B cell (primary cell): ENCODE data around the gene DNAAF8. TPM values are rescaled to one million over a fixed set of nuclear protein-coding genes. Genes with fewer than 3 reads are reported as not detected.

Source experiments
- ATAC-seq: fragments of 200-7000 bp; cut with Tn5 transposase; one replicate; pipeline ENCODE4 v1.10.0; 2021; ENCODE audit warnings: low read depth, mild to moderate bottlenecking, moderate number of reproducible peaks, moderate library complexity
- CTCF ChIA-PET: fragments of 350-600 bp; sonication (Branson Sonifier 250); formaldehyde crosslinking; loops from one replicate; lab custom pipeline; 2021; ENCODE audit warnings: antibody characterized with exemption, inconsistent platforms; lab: Charles Lee
- POLR2A ChIA-PET: fragments of 350-600 bp; sonication (Branson Sonifier 250); formaldehyde crosslinking; loops from one replicate; lab custom pipeline; 2021; ENCODE audit warnings: antibody characterized with exemption; lab: Charles Lee
- DNase-seq: peaks from one replicate; pipeline ENCODE4 v3.0.0; 2013
- H2AFZ ChIP-seq: 2 replicates; pipeline ENCODE4 v1.6.1; 2012; ENCODE audit warnings: mild to moderate bottlenecking, low read depth, low read length; ENCODE audit not compliant: insufficient read depth, poor library complexity, severe bottlenecking
- H3K27ac ChIP-seq, 2 donors: 1 replicate in 1 of 2; 2 replicates in 1 of 2; pipeline ENCODE4 v1.5.1; 2012 to 2013; ENCODE audit warnings: low read length in 2 of 2, mild to moderate bottlenecking in 2 of 2, moderate library complexity in 1 of 2
- H3K27me3 ChIP-seq, 4 experiments: fragments of 200-600 bp in 1 of 4; sonication (generic) in 1 of 4; replicated peaks in 1 of 4; 1 replicate in 2 of 4; 2 replicates in 2 of 4; pipeline versions ENCODE4 v1.6.1 to v1.7.0; 2013 to 2016; ENCODE audit warnings: low read length in 3 of 4, mild to moderate bottlenecking in 2 of 4, mixed read lengths in 1 of 4, moderate library complexity in 1 of 4; ENCODE audit not compliant: insufficient read depth in 4 of 4, control insufficient read depth in 3 of 4; ENCODE audit errors: control extremely low read depth in 1 of 4
- H3K36me3 ChIP-seq, 2 experiments: replicated peaks in 1 of 2; 1 replicate in 1 of 2; 2 replicates in 1 of 2; pipeline versions ENCODE4 v1.6.1 to v1.7.1; 2013; ENCODE audit warnings: low read length in 1 of 2; ENCODE audit not compliant: insufficient read depth in 2 of 2, control insufficient read depth in 1 of 2; ENCODE audit errors: control extremely low read depth in 1 of 2, extremely low read depth in 1 of 2
- H3K4me1 ChIP-seq, 2 donors: fragments of 200-600 bp in 1 of 2; sonication (generic) in 1 of 2; 1 replicate in 1 of 2; 2 replicates in 1 of 2; pipeline versions ENCODE4 v1.5.1 to v1.6.1; 2013 to 2017; ENCODE audit warnings: low read length in 2 of 2; ENCODE audit not compliant: control insufficient read depth in 2 of 2, insufficient read depth in 2 of 2
- H3K4me2 ChIP-seq: replicated peaks from 2 replicates; pipeline ENCODE3; 2012; ENCODE audit warnings: mild to moderate bottlenecking, low read depth, low read length; ENCODE audit not compliant: poor library complexity, severe bottlenecking
- H3K4me3 ChIP-seq, 5 experiments: fragments of 200-600 bp in 1 of 5; sonication (generic) in 1 of 5; 1 replicate in 3 of 5; 2 replicates in 2 of 5; pipeline versions ENCODE4 v1.5.1 to v1.7.0; 2011 to 2016; ENCODE audit warnings: low read length in 4 of 5, mild to moderate bottlenecking in 4 of 5, low read depth in 2 of 5, control low read depth in 1 of 5, moderate library complexity in 1 of 5; ENCODE audit not compliant: insufficient read depth in 1 of 5; ENCODE audit errors: control extremely low read depth in 1 of 5, extremely low read depth in 1 of 5
- H3K79me2 ChIP-seq: fragments of 200-600 bp; sonication (generic); one replicate; pipeline ENCODE4 v1.6.0; 2016; ENCODE audit warnings: low read length; ENCODE audit not compliant: control insufficient read depth, insufficient read depth
- H3K9ac ChIP-seq: fragments of 200-600 bp; sonication (generic); 2 replicates; pipeline ENCODE4 v1.6.1; 2017; ENCODE audit warnings: mild to moderate bottlenecking, low read length, moderate library complexity
- H3K9me3 ChIP-seq, 3 donors: one replicate each; pipeline versions ENCODE4 v1.6.1 to v1.7.1; 2013; ENCODE audit warnings: low read length in 2 of 3; ENCODE audit not compliant: control insufficient read depth in 2 of 3, insufficient read depth in 1 of 3; ENCODE audit errors: control extremely low read depth in 1 of 3
- H4K20me1 ChIP-seq: 2 replicates; pipeline ENCODE4 v1.6.0; 2012; ENCODE audit warnings: mild to moderate bottlenecking, low read length; ENCODE audit not compliant: insufficient read depth, control insufficient read depth, poor library complexity, severe bottlenecking
- H3K27ac Mint-ChIP-seq: one replicate; pipeline ENCODE4 v1.8.0; 2021; ENCODE audit warnings: mixed read lengths
- H3K27me3 Mint-ChIP-seq: one replicate; pipeline ENCODE4 v1.8.0; 2021; ENCODE audit warnings: mixed read lengths
- H3K4me1 Mint-ChIP-seq: one replicate; pipeline ENCODE4 v1.8.0; 2021; ENCODE audit warnings: mixed read lengths
- H3K4me3 Mint-ChIP-seq: one replicate; pipeline ENCODE4 v1.8.0; 2021; ENCODE audit warnings: mixed read lengths
- H3K9me3 Mint-ChIP-seq: one replicate; pipeline ENCODE4 v1.8.0; 2022; ENCODE audit warnings: mixed read lengths; ENCODE audit not compliant: insufficient read depth
- EZH2 ChIP-seq: IDR thresholded peaks from 2 replicates; pipeline ENCODE4 v1.6.1; 2012; ENCODE audit warnings: borderline replicate concordance, low read depth, mild to moderate bottlenecking, moderate library complexity, low read length; ENCODE audit not compliant: insufficient read depth, poor library complexity, severe bottlenecking
- WGBS: methylation state at CpG from one replicate; pipeline ENCODE4 v1.1.5; 2013; ENCODE audit warnings: missing lambda C conversion rate; ENCODE audit not compliant: insufficient coverage; 5-methylcytosine and 5-hydroxymethylcytosine counted together
- intact Hi-C: fragments of 100-400 bp; cut with micrococcal nuclease; formaldehyde crosslinking; loops from one replicate; pipeline ENCODE4 v1.10.0; 2022
- polyA plus RNA-seq: library from polyadenylated mRNA; depleted of rRNA; stranded (reverse); fragments of >200 nt; gene quantifications from 2 replicates; pipeline ENCODE4 v1.2.3, GENCODE V29; 2012
- total RNA-seq, 2 donors: library from RNA; stranded (reverse); fragments of 120-200 nt in 1 of 2; gene quantifications; 1 replicate in 1 of 2; 2 replicates in 1 of 2; pipeline versions ENCODE4 v1.2.3 to v1.2.4, GENCODE V29; 2013 to 2022
- TF ChIP-seq, protein P1 (sequence below): fragments of 200-600 bp; IDR thresholded peaks from one replicate; pipeline ENCODE4 v1.8.0; 2022; ENCODE audit warnings: antibody characterized with exemption, mild to moderate bottlenecking

Gene DNAAF8
- total and polyA plus RNA-seq, 2 donors (not counting 1 experiment from before 2014, with no cell fraction given) = 0.09 to 0.44 TPM

GRCh38 chr16:4686497-4687210 lies 47.7 kb upstream of the DNAAF8 start:
- intact Hi-C loops = no loop called here
- CTCF ChIA-PET = no interaction called here
- H3K4me3 Mint-ChIP-seq = no peak overlapping the region
- POLR2A ChIA-PET = no interaction called here
- no peaks in the 10 kb centered on the region for H3K9me3 Mint-ChIP-seq
- Histone ChIP-seq H3K27ac (no peak overlapping the region), H2AFZ (no peak overlapping the region), H3K4me3 (no peak overlapping the region), H3K4me1 (no peaks in the 10 kb centered on the region), H3K27me3 (no peaks in the 10 kb centered on the region), H3K4me2 (no peak overlapping the region), H3K9ac (no peak overlapping the region), H3K9me3 (no peaks in the 10 kb centered on the region), H3K36me3 (peaks cover 0 to 34% of the 10 kb centered on the region in 2 experiments), H4K20me1 (no peaks in the 10 kb centered on the region), H3K79me2 (no peaks in the 10 kb centered on the region)
- 95% methylated on average over 27 of the region's 27 CpGs for WGBS
- H3K27me3 Mint-ChIP-seq = no peaks in the 10 kb centered on the region
- no peak for DNase-seq
- peaks cover 3% of the 10 kb centered on the region for H3K4me1 Mint-ChIP-seq
- TF ChIP-seq EZH2 = no peak
- TF ChIP-seq, protein P1, sequence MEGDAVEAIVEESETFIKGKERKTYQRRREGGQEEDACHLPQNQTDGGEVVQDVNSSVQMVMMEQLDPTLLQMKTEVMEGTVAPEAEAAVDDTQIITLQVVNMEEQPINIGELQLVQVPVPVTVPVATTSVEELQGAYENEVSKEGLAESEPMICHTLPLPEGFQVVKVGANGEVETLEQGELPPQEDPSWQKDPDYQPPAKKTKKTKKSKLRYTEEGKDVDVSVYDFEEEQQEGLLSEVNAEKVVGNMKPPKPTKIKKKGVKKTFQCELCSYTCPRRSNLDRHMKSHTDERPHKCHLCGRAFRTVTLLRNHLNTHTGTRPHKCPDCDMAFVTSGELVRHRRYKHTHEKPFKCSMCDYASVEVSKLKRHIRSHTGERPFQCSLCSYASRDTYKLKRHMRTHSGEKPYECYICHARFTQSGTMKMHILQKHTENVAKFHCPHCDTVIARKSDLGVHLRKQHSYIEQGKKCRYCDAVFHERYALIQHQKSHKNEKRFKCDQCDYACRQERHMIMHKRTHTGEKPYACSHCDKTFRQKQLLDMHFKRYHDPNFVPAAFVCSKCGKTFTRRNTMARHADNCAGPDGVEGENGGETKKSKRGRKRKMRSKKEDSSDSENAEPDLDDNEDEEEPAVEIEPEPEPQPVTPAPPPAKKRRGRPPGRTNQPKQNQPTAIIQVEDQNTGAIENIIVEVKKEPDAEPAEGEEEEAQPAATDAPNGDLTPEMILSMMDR = no peak
- ATAC-seq = no peak
- no peak overlapping the region for H3K27ac Mint-ChIP-seq

- TF ChIP-seq, protein P1 = no peak
- Histone ChIP-seq H3K79me2 (no peaks in the 10 kb centered on the region), H3K27me3 (no peaks in the 10 kb centered on the region), H4K20me1 (no peaks in the 10 kb centered on the region), H3K27ac (no peak overlapping the region), H3K36me3 (peaks cover 0 to 27% of the 10 kb centered on the region in 2 experiments), H3K9me3 (no peaks in the 10 kb centered on the region), H3K4me2 (no peak overlapping the region), H3K9ac (no peak overlapping the region), H2AFZ (no peak overlapping the region), H3K4me3 (no peak overlapping the region), H3K4me1 (peaks cover 4 to 5% of the 10 kb centered on the region in 2 donors)
- ChIA-PET CTCF (no interaction called here), POLR2A (no interaction called here)
- Mint-ChIP-seq H3K27me3 (no peaks in the 10 kb centered on the region), H3K4me1 (peaks cover 5% of the 10 kb centered on the region), H3K27ac (no peak overlapping the region), H3K9me3 (no peaks in the 10 kb centered on the region), H3K4me3 (no peak overlapping the region)
- ATAC-seq = no peak
- WGBS = 90% methylated on average over 6 of the region's 8 CpGs
- no peak for DNase-seq
- intact Hi-C loops = no loop called here
These were observed 46.9 kb upstream of the DNAAF8 start for GRCh38 chr16:4687416-4687815.
